ENCODE results near the gene ZNF444. TPM values are rescaled to one million over a fixed set of nuclear protein-coding genes. Genes with fewer than 3 reads are reported as not detected.

ZNF444 gene
- total and polyA plus RNA-seq, 4 donors, result 6.1 to 30.4 (median 21.0) TPM

GRCh38 chr19:56092685-56093631 is 48.1 kb upstream of the ZNF444 start:
- Histone ChIP-seq H3K27me3 (ENCODE audit: control insufficient read depth in 4 of 4, insufficient read depth in 4 of 4, low read length in 3 of 4) (no peaks in the 10 kb centered on the region), H3K4me3 (ENCODE audit: low read depth in 1 of 3, low read length in 3 of 3) (no peak overlapping the region), H3K4me1 (ENCODE audit: control insufficient read depth in 4 of 4, insufficient read depth in 4 of 4, low read length in 3 of 4) (no peaks in the 10 kb centered on the region), H3K9me3 (ENCODE audit: control insufficient read depth in 4 of 4, low read length in 3 of 4) (no peaks in the 10 kb centered on the region), H3K27ac (ENCODE audit: low read depth in 1 of 2, low read length in 2 of 2) (no peak overlapping the region), H3K36me3 (ENCODE audit: control insufficient read depth in 4 of 4, insufficient read depth in 3 of 4, low read depth in 1 of 4, low read length in 3 of 4) (peaks cover 6 to 19% (median 8%) of the 10 kb centered on the region in 4 donors), H3K9ac (ENCODE audit: low read depth in 1 of 2, low read length in 2 of 2) (no peak overlapping the region)
- DNase-seq (ENCODE audit: low spot score), result no peak
- 98% methylated on average over 32 of the region's 32 CpGs for WGBS
- TF ChIP-seq, protein P1, sequence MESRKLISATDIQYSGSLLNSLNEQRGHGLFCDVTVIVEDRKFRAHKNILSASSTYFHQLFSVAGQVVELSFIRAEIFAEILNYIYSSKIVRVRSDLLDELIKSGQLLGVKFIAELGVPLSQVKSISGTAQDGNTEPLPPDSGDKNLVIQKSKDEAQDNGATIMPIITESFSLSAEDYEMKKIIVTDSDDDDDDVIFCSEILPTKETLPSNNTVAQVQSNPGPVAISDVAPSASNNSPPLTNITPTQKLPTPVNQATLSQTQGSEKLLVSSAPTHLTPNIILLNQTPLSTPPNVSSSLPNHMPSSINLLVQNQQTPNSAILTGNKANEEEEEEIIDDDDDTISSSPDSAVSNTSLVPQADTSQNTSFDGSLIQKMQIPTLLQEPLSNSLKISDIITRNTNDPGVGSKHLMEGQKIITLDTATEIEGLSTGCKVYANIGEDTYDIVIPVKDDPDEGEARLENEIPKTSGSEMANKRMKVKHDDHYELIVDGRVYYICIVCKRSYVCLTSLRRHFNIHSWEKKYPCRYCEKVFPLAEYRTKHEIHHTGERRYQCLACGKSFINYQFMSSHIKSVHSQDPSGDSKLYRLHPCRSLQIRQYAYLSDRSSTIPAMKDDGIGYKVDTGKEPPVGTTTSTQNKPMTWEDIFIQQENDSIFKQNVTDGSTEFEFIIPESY (IDR thresholded peaks at IDR 0.05), result no peak
- TF ChIP-seq, protein P2, sequence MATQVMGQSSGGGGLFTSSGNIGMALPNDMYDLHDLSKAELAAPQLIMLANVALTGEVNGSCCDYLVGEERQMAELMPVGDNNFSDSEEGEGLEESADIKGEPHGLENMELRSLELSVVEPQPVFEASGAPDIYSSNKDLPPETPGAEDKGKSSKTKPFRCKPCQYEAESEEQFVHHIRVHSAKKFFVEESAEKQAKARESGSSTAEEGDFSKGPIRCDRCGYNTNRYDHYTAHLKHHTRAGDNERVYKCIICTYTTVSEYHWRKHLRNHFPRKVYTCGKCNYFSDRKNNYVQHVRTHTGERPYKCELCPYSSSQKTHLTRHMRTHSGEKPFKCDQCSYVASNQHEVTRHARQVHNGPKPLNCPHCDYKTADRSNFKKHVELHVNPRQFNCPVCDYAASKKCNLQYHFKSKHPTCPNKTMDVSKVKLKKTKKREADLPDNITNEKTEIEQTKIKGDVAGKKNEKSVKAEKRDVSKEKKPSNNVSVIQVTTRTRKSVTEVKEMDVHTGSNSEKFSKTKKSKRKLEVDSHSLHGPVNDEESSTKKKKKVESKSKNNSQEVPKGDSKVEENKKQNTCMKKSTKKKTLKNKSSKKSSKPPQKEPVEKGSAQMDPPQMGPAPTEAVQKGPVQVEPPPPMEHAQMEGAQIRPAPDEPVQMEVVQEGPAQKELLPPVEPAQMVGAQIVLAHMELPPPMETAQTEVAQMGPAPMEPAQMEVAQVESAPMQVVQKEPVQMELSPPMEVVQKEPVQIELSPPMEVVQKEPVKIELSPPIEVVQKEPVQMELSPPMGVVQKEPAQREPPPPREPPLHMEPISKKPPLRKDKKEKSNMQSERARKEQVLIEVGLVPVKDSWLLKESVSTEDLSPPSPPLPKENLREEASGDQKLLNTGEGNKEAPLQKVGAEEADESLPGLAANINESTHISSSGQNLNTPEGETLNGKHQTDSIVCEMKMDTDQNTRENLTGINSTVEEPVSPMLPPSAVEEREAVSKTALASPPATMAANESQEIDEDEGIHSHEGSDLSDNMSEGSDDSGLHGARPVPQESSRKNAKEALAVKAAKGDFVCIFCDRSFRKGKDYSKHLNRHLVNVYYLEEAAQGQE (IDR thresholded peaks at IDR 0.05), result no peak
- no peak for TF ChIP-seq CTCF (IDR thresholded peaks at IDR 0.05; ENCODE audit: low read depth, low read length, missing input control)
- TF ChIP-seq RXRA (IDR thresholded peaks at IDR 0.05), result no peak

- DNase-seq (ENCODE audit: low spot score), result no peak
- H3K27ac ChIP-seq (ENCODE audit: low read depth in 1 of 2, low read length in 2 of 2), result no peak overlapping the region
- TF ChIP-seq TAF1 (conservative IDR thresholded peaks at IDR 0.05) (no peak), JUND (IDR thresholded peaks at IDR 0.05) (no peak), HNF4G (IDR thresholded peaks at IDR 0.05) (no peak), EGR1 (IDR thresholded peaks at IDR 0.05; ENCODE audit: low read depth in 2 of 2) (no peak), NR2F2 (IDR thresholded peaks at IDR 0.05) (no peak), FOXA1 (IDR thresholded peaks at IDR 0.05) (no peak), FOXA2 (IDR thresholded peaks at IDR 0.05) (no peak), RXRA (IDR thresholded peaks at IDR 0.05) (no peak), GABPA (IDR thresholded peaks at IDR 0.05 in 1 of 2, conservative IDR thresholded peaks at IDR 0.05 in 1 of 2) (no peak), SP1 (IDR thresholded peaks at IDR 0.05) (no peak)
- TF ChIP-seq, protein P1 (IDR thresholded peaks at IDR 0.05), result no peak
- TF ChIP-seq, protein P2 (IDR thresholded peaks at IDR 0.05), result no peak
- H3K9me3 ChIP-seq (ENCODE audit: control insufficient read depth in 4 of 4, low read length in 3 of 4), result no peaks in the 10 kb centered on the region
- H3K4me1 ChIP-seq (ENCODE audit: control insufficient read depth in 4 of 4, insufficient read depth in 4 of 4, low read length in 3 of 4), result no peaks in the 10 kb centered on the region
- H3K27me3 ChIP-seq (ENCODE audit: control insufficient read depth in 4 of 4, insufficient read depth in 4 of 4, low read length in 3 of 4), result no peaks in the 10 kb centered on the region
- 87% methylated on average over 9 of the region's 9 CpGs for WGBS
- peaks cover 3 to 16% (median 12%) of the 10 kb centered on the region in 4 donors for H3K36me3 ChIP-seq (ENCODE audit: control insufficient read depth in 4 of 4, insufficient read depth in 3 of 4, low read depth in 1 of 4, low read length in 3 of 4)
- H3K4me3 ChIP-seq (ENCODE audit: low read depth in 1 of 3, low read length in 3 of 3), result no peak overlapping the region
- no peak overlapping the region for H3K9ac ChIP-seq (ENCODE audit: low read depth in 1 of 2, low read length in 2 of 2)
Observed at GRCh38 chr19:56094449-56094848, 46.6 kb upstream of the ZNF444 start.
